ENCODE measurements around the gene ZNF697.
"Not testable (repeated sequence)": the region's sequence is repeated elsewhere in the genome, so short reads cannot be mapped to it uniquely, and the experiment has no call there.

ZNF697 gene

GRCh38 chr1:119617751-119618691, 30.0 kb downstream of the ZNF697 start:
- no peak for TF ChIP-seq CTCF (IDR thresholded peaks at IDR 0.05; ENCODE audit: control insufficient read depth, insufficient read depth, low read depth, low read length, missing control alignments)
- DNase-seq (ENCODE audit: low read depth) = no peak

GRCh38 chr1:119616748-119617147, 31.3 kb downstream of the ZNF697 start:
- not testable (repeated sequence) for H3K4me3 ChIP-seq (ENCODE audit: control insufficient read depth, low read depth, low read length)

More at GRCh38 chr1:119617751-119618691, 30.0 kb downstream of the ZNF697 start:
- H3K4me3 ChIP-seq (ENCODE audit: control insufficient read depth, low read depth, low read length) = no peak overlapping the region

GRCh38 chr1:119615100-119615499, 33.0 kb downstream of the ZNF697 start:
- DNase-seq (ENCODE audit: low read depth); H3K4me3 ChIP-seq (ENCODE audit: control insufficient read depth, low read depth, low read length): not testable (repeated sequence)

More at GRCh38 chr1:119616748-119617147, 31.3 kb downstream of the ZNF697 start:
- DNase-seq (ENCODE audit: low read depth) = not testable (repeated sequence)

GRCh38 chr1:119613769-119614720, 34.0 kb downstream of the ZNF697 start:
- no peak overlapping the region for H3K4me3 ChIP-seq (ENCODE audit: control insufficient read depth, low read depth, low read length)
- peak; percentile 89 for TF ChIP-seq CTCF (IDR thresholded peaks at IDR 0.05; ENCODE audit: control insufficient read depth, insufficient read depth, low read depth, low read length, missing control alignments)
- peak; percentile 39 for DNase-seq (ENCODE audit: low read depth)

- no peak overlapping the region for H3K4me3 ChIP-seq (ENCODE audit: control insufficient read depth, low read depth, low read length)
- TF ChIP-seq CTCF (IDR thresholded peaks at IDR 0.05; ENCODE audit: control insufficient read depth, insufficient read depth, low read depth, low read length, missing control alignments) = peak; percentile 93
- no peak for DNase-seq (ENCODE audit: low read depth)
Observed at GRCh38 chr1:119611701-119612113, 36.4 kb downstream of the ZNF697 start.

- not testable (repeated sequence) for DNase-seq (ENCODE audit: low read depth); H3K4me3 ChIP-seq (ENCODE audit: control insufficient read depth, low read depth, low read length)
Observed at GRCh38 chr1:119608816-119609215, 39.2 kb downstream of the ZNF697 start.

- not testable (repeated sequence) for DNase-seq (ENCODE audit: low read depth); H3K4me3 ChIP-seq (ENCODE audit: control insufficient read depth, low read depth, low read length)
Observed at GRCh38 chr1:119607087-119607807, 40.8 kb downstream of the ZNF697 start.

- no peak for TF ChIP-seq CTCF (IDR thresholded peaks at IDR 0.05; ENCODE audit: control insufficient read depth, insufficient read depth, low read depth, low read length, missing control alignments)
- H3K4me3 ChIP-seq (ENCODE audit: control insufficient read depth, low read depth, low read length) = no peak overlapping the region
- DNase-seq (ENCODE audit: low read depth) = no peak
Observed at GRCh38 chr1:119606394-119606793, 41.7 kb downstream of the ZNF697 start.
